Pulmonary artery endothelial cell (primary cell): ENCODE data around the gene APOBR. TPM values are rescaled to one million over a fixed set of nuclear protein-coding genes. Genes with fewer than 3 reads are reported as not detected.
"Not testable (repeated sequence)": the region's sequence is repeated elsewhere in the genome, so short reads cannot be mapped to it uniquely, and the experiment has no call there.

Experiments used
- DNase-seq: peaks from one replicate; pipeline ENCODE4 v3.0.0-alpha.2; 2011; ENCODE audit warnings: low read depth, low spot score
- total RNA-seq: library from RNA; depleted of rRNA; stranded (reverse); fragments of >200 nt; gene quantifications from 2 replicates; pipeline ENCODE4 v1.2.3, GENCODE V29; 2014

APOBR gene
- total RNA-seq, 1 donor from 2014 or later, result not detected

GRCh38 chr16:28526201-28527099 is 32.0 kb downstream of the APOBR start:
- no peak for DNase-seq

GRCh38 chr16:28527100-28527785 is 32.8 kb downstream of the APOBR start:
- not testable (repeated sequence) for DNase-seq

GRCh38 chr16:28527985-28528384 is 33.5 kb downstream of the APOBR start:
- DNase-seq, result no peak

GRCh38 chr16:28528463-28528867 is 34.0 kb downstream of the APOBR start:
- DNase-seq, result no peak

- DNase-seq, result no peak
Observed at GRCh38 chr16:28529124-28529523, 34.7 kb downstream of the APOBR start.

- no peak for DNase-seq
Observed at GRCh38 chr16:28531777-28532744, 37.6 kb downstream of the APOBR start.

GRCh38 chr16:28532940-28533647 is 38.7 kb downstream of the APOBR start:
- DNase-seq, result no peak

GRCh38 chr16:28534542-28535373 is 40.3 kb downstream of the APOBR start:
- DNase-seq, result no peak

- DNase-seq, result no peak
Observed at GRCh38 chr16:28537076-28537475, 42.6 kb downstream of the APOBR start.

- DNase-seq, result no peak
Observed at GRCh38 chr16:28537964-28538732, 43.7 kb downstream of the APOBR start.

- DNase-seq, result no peak
Observed at GRCh38 chr16:28538733-28539596, 44.5 kb downstream of the APOBR start, which contains the start of gene NUPR1. Gene NUPR1 (minus strand): TSS chr16:28538974. CDS start chr16:28538907, 67 bp downstream.

GRCh38 chr16:28540346-28540745 is 45.9 kb downstream of the APOBR start:
- no peak for DNase-seq

GRCh38 chr16:28542646-28543045 is 48.2 kb downstream of the APOBR start:
- DNase-seq, result no peak

GRCh38 chr16:28543072-28543471 is 48.6 kb downstream of the APOBR start:
- no peak for DNase-seq

- DNase-seq, result no peak
Observed at GRCh38 chr16:28544998-28545397, 50.6 kb downstream of the APOBR start.

- not testable (repeated sequence) for DNase-seq
Observed at GRCh38 chr16:28545964-28546363, 51.5 kb downstream of the APOBR start.

- no peak for DNase-seq
Observed at GRCh38 chr16:28546626-28547025, 52.2 kb downstream of the APOBR start.

- no peak for DNase-seq
Observed at GRCh38 chr16:28548306-28548802, 53.9 kb downstream of the APOBR start.
